DMS79 treated with DMSO at 0.1 percent for 48 hours (cell line): Measurements from ENCODE around the gene MED14.

Source experiments
- DNase-seq: peaks from one replicate; lab custom pipeline; 2025; lab: John Stamatoyannopoulos, UW

Gene MED14

DNA sequence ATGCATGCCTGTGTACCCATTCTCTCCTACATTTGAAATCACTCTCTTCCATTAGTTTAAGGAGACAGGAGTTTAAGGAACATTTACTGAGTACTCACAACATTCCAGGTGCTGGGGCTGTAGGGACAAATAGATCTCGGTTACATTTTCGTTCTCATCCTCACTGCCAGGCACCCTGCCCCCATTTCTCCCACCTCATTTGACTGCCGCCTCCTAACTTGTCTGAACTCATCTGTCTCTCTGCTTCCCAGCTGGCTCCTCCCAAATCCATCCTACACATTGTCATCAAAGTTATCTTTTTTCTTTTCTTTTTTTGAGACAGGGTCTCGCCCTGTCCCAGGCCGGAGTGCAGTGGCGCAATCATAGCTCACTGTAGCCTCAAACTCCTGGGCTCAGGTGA is 131.9 kb downstream of the MED14 start:
- DNase-seq = no peak
